ENCODE data around the gene HOMER2.
"Not testable (repeated sequence)": the region's sequence is repeated elsewhere in the genome, so short reads cannot be mapped to it uniquely, and the experiment has no call there.

HOMER2 gene

GRCh38 chr15:82963471-82964341 is 11.2 kb upstream of the HOMER2 start:
- no peak for DNase-seq

DNA sequence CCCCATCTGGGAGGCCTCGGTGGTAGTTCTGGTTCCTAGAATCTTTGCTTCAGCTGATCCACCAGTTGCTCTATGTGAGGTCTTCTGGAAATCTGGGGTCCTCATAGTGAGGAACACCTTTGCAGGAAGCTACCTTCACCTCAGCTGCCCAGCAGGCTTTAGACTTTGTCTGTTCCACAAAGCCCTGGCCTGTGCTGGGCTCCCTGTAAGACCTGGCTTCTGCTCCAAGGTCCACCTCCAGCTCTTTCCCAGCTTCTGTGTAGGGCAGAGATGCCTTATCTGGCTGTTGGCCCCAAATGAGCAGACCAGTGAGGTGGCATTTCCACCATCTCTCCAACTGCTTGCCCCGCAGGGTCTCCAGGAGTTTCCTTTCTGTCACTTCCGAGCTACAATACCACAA is 8.2 kb upstream of the HOMER2 start:
- DNase-seq: no peak

- DNase-seq: no peak
Observed at GRCh38 chr15:82959423-82959822, 6.9 kb upstream of the HOMER2 start.

DNA sequence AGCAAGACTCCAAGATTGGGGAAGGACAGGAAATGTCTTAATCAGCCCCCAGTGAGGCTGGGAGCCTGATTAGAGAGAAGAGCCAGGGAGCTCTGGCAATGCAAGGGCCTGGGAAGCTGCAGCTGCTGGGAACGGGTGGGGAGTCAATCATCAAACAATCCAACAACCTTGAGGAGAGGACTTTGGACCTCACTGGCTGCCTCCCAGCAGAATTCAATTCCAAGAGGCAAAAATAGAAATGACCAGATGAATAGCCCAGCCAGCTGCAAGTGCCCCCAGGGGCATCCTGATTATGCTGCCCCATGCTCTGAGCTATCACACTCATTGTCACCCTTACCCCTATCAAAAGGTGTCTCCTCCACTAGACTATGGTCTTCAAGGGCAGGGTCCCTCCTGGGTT is 6.1 kb upstream of the HOMER2 start:
- no peak for DNase-seq

DNA sequence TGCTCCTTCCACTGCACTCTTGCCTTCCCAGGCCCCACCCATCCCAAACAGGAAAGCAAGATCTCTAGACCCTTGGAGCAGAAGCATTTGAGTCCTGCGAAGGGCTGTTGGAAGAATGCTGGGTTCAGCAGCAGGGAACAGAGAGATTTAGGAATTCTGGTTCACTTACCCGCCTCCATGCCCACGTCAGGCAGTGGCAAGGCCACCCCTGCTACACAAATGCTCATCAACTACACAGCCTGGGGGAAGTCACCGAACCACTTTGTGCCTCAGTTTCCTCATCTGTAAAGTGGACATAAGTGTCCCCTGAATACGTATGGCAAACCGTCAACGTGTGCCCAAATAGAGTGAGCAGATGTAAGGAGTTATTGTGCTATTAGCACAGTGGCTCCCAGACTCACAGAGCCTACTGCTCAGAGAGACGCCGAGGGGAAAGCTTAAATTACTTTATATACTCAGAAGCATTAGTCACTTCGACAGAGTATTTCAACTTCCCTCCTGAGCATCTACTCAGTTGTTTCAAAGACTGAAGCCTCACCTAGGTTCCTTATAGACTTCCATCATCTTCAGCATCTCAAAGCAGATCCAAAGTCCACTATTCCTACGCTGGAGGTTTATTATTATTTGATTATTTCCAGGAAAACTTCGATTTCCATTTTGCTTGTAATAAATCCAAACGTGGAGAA is 905 bp downstream of the HOMER2 start:
- DNase-seq: no peak

DNA sequence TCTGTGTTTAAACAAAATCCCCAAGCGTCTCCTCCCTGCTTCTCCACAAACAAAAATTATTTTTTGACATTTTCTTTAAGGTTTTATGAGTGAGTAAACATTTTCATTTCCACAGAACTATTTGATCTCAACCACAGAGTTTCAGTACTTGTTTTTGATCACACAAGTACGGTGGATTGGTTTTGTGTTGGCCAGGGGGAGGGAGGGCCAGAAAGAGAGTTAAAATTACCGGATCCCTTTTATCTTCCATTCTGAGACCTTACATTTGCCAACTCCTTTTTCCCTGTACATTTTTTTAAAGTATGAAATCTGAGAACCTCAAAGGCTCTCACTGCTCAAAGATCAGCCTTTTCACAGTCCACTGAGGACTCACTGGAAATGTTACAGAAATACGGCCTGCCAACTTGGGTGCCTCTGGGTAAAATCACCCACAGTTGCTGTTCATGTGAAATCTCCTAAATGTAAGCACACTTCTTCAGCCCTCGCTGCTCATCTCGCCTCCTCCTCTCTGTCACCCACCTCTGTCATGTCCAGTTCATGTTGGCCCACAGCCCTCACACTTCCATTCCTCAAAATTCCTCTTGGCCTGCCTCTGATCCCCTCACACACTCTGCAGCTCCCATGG is 1.7 kb downstream of the HOMER2 start:
- no peak for DNase-seq

DNA sequence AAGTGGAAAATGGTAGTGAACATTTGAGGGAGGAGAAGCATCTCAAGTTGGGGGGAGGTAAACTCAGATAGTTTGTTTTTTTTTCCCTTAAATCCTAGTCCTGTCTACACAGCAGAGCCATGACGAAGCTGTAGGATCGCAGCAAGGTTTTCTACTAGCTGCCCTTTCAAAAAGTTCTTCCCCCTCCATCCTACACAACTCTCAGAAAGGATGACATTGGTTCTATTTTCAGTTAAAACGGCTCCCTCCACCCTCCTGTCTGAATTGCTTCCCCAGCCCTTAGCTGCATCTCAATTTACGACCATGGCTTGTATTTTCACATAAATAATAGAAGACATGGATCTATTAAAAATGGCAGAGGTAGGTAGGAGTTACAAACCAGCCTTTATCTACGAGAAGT is 2.2 kb downstream of the HOMER2 start:
- DNase-seq: no peak

DNA sequence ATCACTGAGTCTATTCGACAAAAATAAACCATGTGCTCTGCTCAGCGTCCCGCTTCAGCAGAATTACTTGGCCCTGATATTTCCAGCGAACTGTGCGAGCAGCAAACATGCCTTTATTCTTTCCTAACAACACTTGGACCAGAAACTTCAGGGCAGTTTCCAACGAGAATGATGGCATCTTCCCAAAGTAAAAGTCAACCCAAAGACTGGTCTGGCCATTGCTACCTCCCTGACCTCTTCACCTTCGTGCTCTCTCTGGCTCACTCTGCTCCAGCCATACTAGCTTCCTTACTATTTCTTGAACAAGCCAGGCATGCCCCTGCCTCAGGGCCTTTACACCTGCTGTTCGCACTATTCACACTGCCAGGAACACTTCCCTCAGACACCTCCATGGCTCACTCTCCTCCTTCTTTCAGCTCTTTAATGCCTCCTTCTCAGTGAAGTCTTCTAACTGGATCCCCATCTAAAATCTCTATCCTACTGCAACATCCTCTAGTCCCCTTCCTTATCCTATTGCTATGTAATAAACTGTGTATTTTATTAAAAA is 6.3 kb downstream of the HOMER2 start:
- no peak for DNase-seq

GRCh38 chr15:82945326-82945725 is 7.2 kb downstream of the HOMER2 start:
- DNase-seq: no peak

DNA sequence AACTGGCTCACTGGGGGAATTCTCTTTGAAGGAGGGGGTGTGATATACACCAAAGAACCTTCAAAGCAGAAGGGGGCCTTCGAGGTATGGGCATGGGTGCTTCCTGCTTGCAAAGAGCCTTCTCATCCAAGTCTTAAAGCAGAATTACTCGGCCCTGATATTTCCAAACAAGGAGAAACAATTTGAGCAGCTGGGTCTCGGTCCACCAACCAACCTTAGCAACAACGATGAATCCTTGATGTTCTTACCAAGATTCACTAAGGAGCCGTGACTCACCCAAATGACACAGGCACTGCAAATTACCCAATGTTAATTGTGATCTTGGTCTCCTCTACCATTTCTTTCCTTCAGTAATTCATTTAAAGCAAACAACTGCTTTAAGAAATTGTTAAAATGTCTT is 7.7 kb downstream of the HOMER2 start:
- no peak for DNase-seq

DNA sequence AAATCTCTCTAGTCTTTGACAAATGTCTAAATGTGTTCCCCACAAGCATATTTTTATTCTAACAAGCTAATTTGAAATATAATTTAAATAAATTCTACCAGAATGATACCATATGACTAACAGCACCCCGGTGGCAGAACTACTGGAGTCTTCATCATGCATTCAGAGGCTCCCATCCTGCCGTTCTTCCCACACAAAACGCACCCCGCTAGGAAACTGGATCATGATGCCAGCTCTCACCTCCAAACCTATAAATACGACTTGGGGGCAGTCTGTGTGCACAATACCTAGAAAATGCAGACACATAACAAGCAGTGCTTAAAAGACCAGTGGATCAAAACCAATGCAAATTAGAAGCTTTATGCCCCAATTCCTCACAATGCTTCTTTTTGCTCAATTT is 8.5 kb downstream of the HOMER2 start:
- DNase-seq: no peak

GRCh38 chr15:82943176-82943575 is 9.3 kb downstream of the HOMER2 start:
- DNase-seq: no peak

- DNase-seq: no peak
Observed at GRCh38 chr15:82942691-82943090, 9.8 kb downstream of the HOMER2 start.

- not testable (repeated sequence) for DNase-seq
Observed at GRCh38 chr15:82939678-82940077, 12.8 kb downstream of the HOMER2 start.

- no peak for DNase-seq
Observed at GRCh38 chr15:82937712-82938058, 14.8 kb downstream of the HOMER2 start.

DNA sequence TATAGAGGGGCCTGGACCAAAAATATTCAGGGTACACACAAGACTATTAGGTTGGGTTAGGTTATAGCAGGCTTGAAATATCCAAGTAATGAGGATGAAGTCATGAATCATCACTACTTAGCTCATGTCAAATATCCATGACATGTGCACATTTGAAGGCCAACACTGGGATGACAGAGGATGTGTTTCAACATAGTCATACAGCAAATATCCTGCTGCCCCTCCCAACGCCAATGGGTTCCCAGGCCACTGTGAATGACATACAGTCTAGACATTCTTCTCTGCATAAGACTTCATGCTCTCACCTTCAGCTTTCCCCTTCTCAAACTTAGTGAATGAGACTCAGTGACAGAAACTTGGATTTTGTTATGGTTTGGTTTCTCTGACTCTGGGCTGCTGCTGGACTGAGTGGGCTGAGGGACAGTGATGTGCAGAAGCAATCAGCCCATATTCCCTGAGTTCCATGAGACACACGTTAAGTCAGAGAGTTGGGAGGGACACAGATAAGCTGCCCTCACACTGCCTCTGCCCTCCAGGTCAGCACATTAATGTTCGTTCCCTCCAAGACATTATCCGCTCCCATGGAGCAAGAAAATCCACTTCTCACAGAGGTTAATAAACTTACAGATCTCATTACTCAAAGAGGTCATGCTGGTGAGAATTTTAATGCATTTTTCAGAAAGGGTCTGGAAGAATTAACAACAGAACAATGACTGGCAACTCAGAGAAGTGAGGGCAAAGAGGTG is 15.4 kb downstream of the HOMER2 start:
- DNase-seq: no peak

DNA sequence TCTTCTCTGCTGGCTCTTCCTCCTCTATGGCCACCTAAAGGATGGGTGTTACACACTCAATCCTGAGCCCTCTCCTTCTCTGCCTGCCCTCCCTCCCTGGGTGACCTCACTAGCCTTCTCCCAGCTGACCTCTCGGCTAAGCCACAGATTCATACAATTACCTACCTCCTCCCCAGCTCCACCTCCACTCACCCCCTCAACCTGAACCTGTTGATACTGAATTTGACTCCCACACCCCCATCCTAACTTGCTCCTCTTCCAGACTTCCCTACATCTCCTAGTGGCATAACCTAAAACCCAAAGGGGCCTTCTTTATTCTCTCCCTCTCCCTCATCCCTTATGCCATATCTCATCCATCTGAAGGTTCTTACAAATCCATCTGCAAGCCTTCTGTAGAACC is 17.1 kb downstream of the HOMER2 start:
- DNase-seq: no peak

- DNase-seq: no peak
Observed at GRCh38 chr15:82934100-82934880, 18.2 kb downstream of the HOMER2 start.

DNA sequence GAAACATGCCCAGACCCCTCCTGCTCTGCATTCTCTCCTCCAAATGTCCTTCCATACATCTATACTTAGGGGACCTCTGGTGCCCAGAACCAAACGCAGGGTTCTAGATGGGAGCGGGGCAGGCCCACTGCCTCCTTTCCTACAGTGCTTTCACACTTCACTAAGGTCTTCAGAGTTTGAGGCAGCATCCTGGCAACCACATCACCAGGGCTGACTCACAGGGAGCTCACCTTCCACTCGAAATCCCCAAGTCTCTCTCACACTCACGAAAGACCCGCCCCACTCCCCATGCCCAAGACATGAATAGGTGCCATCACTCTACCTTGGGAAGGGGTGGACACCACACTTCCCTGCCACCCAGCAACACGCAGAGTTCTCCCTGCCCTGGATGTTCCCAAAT is 18.9 kb downstream of the HOMER2 start:
- DNase-seq: no peak

GRCh38 chr15:82931221-82931620 is 21.3 kb downstream of the HOMER2 start:
- DNase-seq: no peak

- no peak for DNase-seq
Observed at GRCh38 chr15:82930461-82930860, 22.1 kb downstream of the HOMER2 start.

DNA sequence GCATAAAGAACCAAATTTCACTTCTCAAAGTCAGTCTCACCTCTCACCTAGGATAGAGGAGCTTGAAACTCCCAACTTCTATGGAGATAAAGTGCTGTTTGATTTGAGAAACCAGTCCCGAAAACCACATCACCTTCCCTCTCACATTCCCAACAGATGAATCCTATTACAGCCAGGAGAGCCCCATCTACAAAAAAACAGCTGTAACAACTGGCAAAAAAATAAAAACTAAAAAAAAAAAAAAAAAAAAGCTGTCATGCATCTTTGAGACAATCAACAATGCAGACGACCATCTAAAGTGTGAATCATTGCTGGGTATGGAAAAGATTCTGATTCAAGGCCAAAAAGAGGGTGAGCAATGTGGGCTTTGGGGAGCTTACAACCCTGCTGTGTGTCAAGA is 23.8 kb downstream of the HOMER2 start:
- DNase-seq: no peak
